Thyroid gland (tissue), 4 donors: ENCODE data around the gene RAPGEF4. TPM values are rescaled to one million over a fixed set of nuclear protein-coding genes. Genes with fewer than 3 reads are reported as not detected.

ENCODE experiments used
- DNase-seq, 2 donors: peaks; one replicate each; pipeline ENCODE4 v3.0.0-alpha.2; 2019
- H3K27ac ChIP-seq, 3 donors: fragments of 200-600 bp; sonication (generic); 1 replicate in 2 of 3; 2 replicates in 1 of 3; pipeline ENCODE4 v1.5.1; 2016 to 2019; ENCODE audit warnings: mild to moderate bottlenecking in 1 of 3, moderate library complexity in 1 of 3
- H3K27me3 ChIP-seq: fragments of 200-600 bp; sonication (generic); one replicate; pipeline ENCODE4 v1.5.1; 2019
- H3K36me3 ChIP-seq, 2 donors: fragments of 200-600 bp; sonication (generic); one replicate each; pipeline ENCODE4 v1.5.1; 2016 to 2019
- H3K4me1 ChIP-seq, 2 donors: fragments of 200-600 bp; sonication (generic); one replicate each; pipeline ENCODE4 v1.5.1; 2017 to 2019
- H3K4me3 ChIP-seq, 3 donors: fragments of 200-600 bp; sonication (generic); replicated peaks in 1 of 3; 1 replicate in 2 of 3; 2 replicates in 1 of 3; pipeline ENCODE4 v1.5.1; 2016; ENCODE audit warnings: mild to moderate bottlenecking in 1 of 3
- H3K9me3 ChIP-seq: fragments of 200-600 bp; sonication (generic); one replicate; pipeline ENCODE4 v1.5.1; 2017
- POLR2A ChIP-seq, 2 donors: fragments of 450-650 bp; IDR thresholded peaks; one replicate each; pipeline ENCODE4 v1.6.1; 2017; ENCODE audit warnings: antibody characterized with exemption in 2 of 2, mild to moderate bottlenecking in 2 of 2, moderate library complexity in 1 of 2
- WGBS, 2 donors: methylation state at CpG; one replicate each; pipeline ENCODE4 v1.1.5; 2017; 5-methylcytosine and 5-hydroxymethylcytosine counted together
- intact Hi-C: fragments of 100-400 bp; cut with DNase I; formaldehyde crosslinking; loops from one replicate; pipeline ENCODE4 v1.15.1; 2023
- total RNA-seq, 4 donors: library from RNA; depleted of rRNA; stranded (reverse); fragments of >200 nt; gene quantifications; one replicate each; pipeline ENCODE4 v1.2.3, GENCODE V29; 2016
- TF ChIP-seq, protein P1 (sequence below), 6 experiments: fragments of 200-600 bp in 3 of 6; fragments of 450-650 bp in 3 of 6; sonication (generic) in 3 of 6; IDR thresholded peaks; one replicate each; pipeline ENCODE4 v1.5.1; 2016 to 2019; ENCODE audit warnings: antibody characterized with exemption in 6 of 6, mild to moderate bottlenecking in 2 of 6, inconsistent platforms in 1 of 6, moderate library complexity in 1 of 6

RAPGEF4 gene
- total RNA-seq, 4 donors from 2014 or later = 7.9 to 19.6 (median 12.1) TPM

DNA sequence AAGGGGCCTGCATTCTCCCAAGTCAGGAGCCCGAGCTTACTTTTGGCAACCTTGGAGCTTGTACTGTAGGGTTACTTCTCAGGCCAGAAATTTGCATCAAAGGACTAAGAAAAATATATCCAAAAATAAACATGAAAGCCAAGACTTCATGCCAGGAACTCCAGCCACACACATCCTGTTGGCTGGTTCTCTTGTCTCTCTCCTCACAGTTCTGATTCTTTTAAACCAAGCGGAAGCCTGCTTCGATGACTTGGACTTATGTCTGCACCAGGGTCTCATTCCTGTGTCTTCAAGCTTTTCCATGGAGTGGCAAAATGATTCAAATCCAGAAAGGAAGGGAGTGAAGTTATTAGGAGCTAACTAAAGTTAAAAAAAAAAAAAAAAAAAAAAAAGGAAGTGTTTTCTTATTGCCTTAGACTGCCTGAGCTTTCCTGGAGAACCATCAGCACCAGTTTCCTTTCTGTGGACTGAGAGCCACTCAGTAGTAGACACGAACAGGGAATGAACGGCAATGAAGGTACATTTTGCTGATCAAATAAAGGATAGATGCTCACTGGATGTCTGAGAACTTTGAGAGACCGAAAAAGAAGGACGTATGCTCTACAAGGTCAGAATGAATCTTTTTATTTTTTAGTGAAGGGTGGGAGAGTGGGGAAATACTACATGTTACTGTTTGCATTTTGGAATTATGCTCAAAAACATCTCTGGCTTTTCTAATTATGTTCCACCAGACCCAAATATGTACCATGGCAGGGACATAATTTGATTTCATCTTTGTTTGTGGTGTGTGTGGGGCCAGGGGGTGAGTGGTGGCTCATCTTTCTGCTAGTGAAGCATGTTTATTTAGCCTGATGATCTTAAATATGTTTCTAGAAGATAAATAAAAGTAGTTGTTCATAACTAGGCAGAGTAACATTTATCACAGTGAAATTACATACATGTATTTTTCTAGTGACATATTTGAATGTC, 86.0 kb downstream of the RAPGEF4 start:
- no peaks in the 10 kb centered on the region for H3K9me3 ChIP-seq
- intact Hi-C loops = no loop called here

DNA sequence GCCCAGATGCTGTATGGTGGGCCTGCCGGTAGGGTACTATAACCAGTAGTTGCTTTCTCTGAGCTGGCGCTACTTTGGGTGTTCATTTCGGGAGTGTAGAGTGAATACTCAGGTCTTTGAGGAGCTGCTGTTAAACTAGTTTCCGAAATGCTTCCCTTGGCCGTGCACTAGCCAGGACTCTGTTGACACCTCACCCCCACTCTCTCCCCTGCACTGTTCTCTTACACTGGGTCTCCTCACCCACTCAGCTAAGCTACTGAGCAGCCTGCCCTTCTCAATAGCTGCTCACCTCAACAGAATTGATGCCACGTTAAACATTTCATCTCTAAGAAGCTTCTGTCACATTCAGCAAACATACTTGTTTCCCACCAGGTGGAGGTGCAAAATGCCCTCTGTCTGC, 86.9 kb downstream of the RAPGEF4 start:
- H3K27ac ChIP-seq = peak overlapping the region in 2 of 3 donors; percentile 29 to 53

More for the DNA sequence above, 86.0 kb downstream of the RAPGEF4 start:
- 73 to 78% methylated on average over 7 of the region's 7 CpGs for WGBS, 2 donors
- Histone ChIP-seq H3K4me3 (no peak overlapping the region), H3K27ac (peak overlapping the region in 1 of 3 donors; percentile 53), H3K36me3 (no peaks in the 10 kb centered on the region), H3K4me1 (no peaks in the 10 kb centered on the region), H3K27me3 (no peaks in the 10 kb centered on the region)
- TF ChIP-seq, protein P1, sequence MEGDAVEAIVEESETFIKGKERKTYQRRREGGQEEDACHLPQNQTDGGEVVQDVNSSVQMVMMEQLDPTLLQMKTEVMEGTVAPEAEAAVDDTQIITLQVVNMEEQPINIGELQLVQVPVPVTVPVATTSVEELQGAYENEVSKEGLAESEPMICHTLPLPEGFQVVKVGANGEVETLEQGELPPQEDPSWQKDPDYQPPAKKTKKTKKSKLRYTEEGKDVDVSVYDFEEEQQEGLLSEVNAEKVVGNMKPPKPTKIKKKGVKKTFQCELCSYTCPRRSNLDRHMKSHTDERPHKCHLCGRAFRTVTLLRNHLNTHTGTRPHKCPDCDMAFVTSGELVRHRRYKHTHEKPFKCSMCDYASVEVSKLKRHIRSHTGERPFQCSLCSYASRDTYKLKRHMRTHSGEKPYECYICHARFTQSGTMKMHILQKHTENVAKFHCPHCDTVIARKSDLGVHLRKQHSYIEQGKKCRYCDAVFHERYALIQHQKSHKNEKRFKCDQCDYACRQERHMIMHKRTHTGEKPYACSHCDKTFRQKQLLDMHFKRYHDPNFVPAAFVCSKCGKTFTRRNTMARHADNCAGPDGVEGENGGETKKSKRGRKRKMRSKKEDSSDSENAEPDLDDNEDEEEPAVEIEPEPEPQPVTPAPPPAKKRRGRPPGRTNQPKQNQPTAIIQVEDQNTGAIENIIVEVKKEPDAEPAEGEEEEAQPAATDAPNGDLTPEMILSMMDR (IDR thresholded peaks at IDR 0.05) = no peak
- TF ChIP-seq POLR2A (IDR thresholded peaks at IDR 0.05) = no peak
- DNase-seq = no peak

DNA sequence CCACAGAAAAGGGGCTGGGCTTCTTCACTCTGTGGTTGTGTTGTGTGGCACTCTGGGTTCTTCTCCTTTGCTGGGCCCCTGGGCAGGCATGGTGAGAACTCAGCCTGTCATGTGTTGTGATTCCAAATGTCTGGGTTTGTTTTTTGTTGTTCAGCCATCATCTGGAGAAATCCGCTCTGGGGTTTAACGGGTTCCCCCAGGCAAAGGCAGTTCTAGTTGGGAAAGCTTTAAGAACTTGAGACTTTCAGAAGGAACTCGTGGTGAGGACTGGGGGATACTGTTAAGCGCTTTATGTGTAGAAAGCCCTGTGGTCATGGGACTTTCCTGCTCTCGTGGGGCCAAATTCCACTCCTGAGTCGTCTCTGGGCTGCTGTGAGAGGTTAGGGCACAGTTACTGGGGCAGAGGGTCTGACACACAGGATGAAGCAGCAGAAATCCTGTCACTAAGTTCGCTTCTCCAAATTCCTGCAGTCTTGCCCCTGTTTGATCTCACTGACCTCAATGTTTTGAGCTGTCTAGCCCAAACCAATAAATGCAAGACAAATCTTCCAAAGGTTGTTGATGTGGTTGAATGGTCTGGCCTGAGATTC, 87.7 kb downstream of the RAPGEF4 start:
- H3K4me3 ChIP-seq = peak overlapping the region in 1 of 3 donors; percentile 12
- intact Hi-C loops = no loop called here
- DNase-seq = no peak
- 80 to 81% methylated on average over 7 of the region's 7 CpGs for WGBS, 2 donors
- H3K36me3 ChIP-seq = no peaks in the 10 kb centered on the region
- H3K27ac ChIP-seq = peak overlapping the region in 1 of 3 donors; percentile 53
- H3K4me1 ChIP-seq = no peaks in the 10 kb centered on the region
- TF ChIP-seq POLR2A (IDR thresholded peaks at IDR 0.05) = no peak
- TF ChIP-seq, protein P1 (IDR thresholded peaks at IDR 0.05) = no peak
- H3K27me3 ChIP-seq = no peaks in the 10 kb centered on the region
- no peaks in the 10 kb centered on the region for H3K9me3 ChIP-seq

More for the DNA sequence above, 86.9 kb downstream of the RAPGEF4 start:
- Histone ChIP-seq H3K4me1 (no peaks in the 10 kb centered on the region), H3K36me3 (no peaks in the 10 kb centered on the region), H3K27me3 (no peaks in the 10 kb centered on the region), H3K9me3 (no peaks in the 10 kb centered on the region), H3K4me3 (peak overlapping the region in 1 of 3 donors; percentile 11)
- no peak for DNase-seq
- TF ChIP-seq, protein P1 (IDR thresholded peaks at IDR 0.05) = no peak
- TF ChIP-seq POLR2A (IDR thresholded peaks at IDR 0.05) = no peak
- intact Hi-C loops = no loop called here
- WGBS, 2 donors = 81 to 88% methylated on average over 6 of the region's 6 CpGs

DNA sequence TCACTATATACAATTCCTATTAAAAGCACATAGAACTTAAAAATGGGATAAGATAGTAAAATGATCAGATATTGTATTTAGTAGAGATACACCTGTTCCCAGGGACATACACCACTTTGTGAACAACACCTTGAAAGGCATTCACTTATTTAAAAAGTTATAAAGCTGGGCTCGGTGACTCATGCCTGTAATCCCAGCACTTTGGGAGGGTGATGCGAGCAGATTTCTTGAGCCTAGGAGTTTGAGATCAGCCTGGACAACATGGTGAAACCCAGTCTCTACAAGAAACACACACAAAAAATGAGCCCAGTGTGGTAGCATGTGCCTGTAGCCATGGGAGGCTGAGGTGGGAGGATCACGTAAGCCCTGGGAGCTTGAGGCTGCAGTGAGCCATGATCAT, 90.9 kb downstream of the RAPGEF4 start:
- no peaks in the 10 kb centered on the region for H3K4me1 ChIP-seq
- DNase-seq = no peak
- TF ChIP-seq POLR2A (IDR thresholded peaks at IDR 0.05) = no peak
- TF ChIP-seq, protein P1 (IDR thresholded peaks at IDR 0.05) = no peak
- intact Hi-C loops = no loop called here
- no peak overlapping the region for H3K27ac ChIP-seq
- H3K9me3 ChIP-seq = no peaks in the 10 kb centered on the region
- 92 to 98% methylated on average over 3 of the region's 3 CpGs for WGBS, 2 donors
- no peak overlapping the region for H3K4me3 ChIP-seq
- no peaks in the 10 kb centered on the region for H3K27me3 ChIP-seq
- H3K36me3 ChIP-seq = no peaks in the 10 kb centered on the region

DNA sequence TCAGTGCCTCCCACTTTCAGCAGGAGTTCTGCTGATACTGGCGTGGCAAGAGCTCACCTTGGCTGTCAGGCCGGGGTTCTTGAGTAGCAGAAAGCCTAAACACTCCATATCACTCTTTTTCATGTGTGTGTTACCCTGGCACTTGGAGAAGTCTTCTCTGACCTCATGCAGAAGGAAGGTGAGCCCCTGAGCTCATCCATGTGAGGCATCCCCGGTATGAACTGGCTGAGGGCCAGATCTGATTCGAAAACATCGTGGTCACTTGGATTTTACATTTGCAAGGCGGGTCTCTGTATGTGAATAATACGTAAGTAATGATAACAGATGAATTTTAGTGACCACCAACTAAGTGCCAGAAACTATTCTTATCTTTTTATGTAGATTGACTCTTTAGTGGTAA, 93.6 kb downstream of the RAPGEF4 start:
- 74 to 75% methylated on average over 7 of the region's 7 CpGs for WGBS, 2 donors
- Histone ChIP-seq H3K4me1 (no peaks in the 10 kb centered on the region), H3K27me3 (no peaks in the 10 kb centered on the region), H3K27ac (no peak overlapping the region), H3K36me3 (no peaks in the 10 kb centered on the region), H3K4me3 (no peak overlapping the region), H3K9me3 (no peaks in the 10 kb centered on the region)
- DNase-seq = no peak
- intact Hi-C loops = no loop called here
- TF ChIP-seq, protein P1 (IDR thresholded peaks at IDR 0.05) = no peak
- no peak for TF ChIP-seq POLR2A (IDR thresholded peaks at IDR 0.05)
